Vagina (tissue), 2 donors: ENCODE results near the gene RIPOR1.

ENCODE experiments used
- POLR2A ChIP-seq, 2 donors: fragments of 450-650 bp; IDR thresholded peaks; one replicate each; pipeline ENCODE4 v1.6.1; 2017; ENCODE audit warnings: antibody characterized with exemption in 2 of 2, mild to moderate bottlenecking in 2 of 2, moderate library complexity in 2 of 2
- POLR2AphosphoS5 ChIP-seq, 2 donors: sonication (generic); formaldehyde crosslinking; IDR thresholded peaks; one replicate each; pipeline ENCODE4 v1.9.0; 2017; ENCODE audit warnings: antibody characterized with exemption in 2 of 2, mild to moderate bottlenecking in 2 of 2, low read depth in 1 of 2; ENCODE audit not compliant: insufficient read depth in 1 of 2
- TF ChIP-seq, protein P1 (sequence below), 3 experiments: fragments of 450-650 bp in 2 of 3; fragments of 200-600 bp in 1 of 3; sonication (generic) in 1 of 3; IDR thresholded peaks; one replicate each; pipeline ENCODE4 v1.5.1; 2017 to 2019; ENCODE audit warnings: antibody characterized with exemption in 3 of 3, mild to moderate bottlenecking in 2 of 3, moderate library complexity in 2 of 3

GRCh38 chr16:67529582-67530012, 968 bp downstream of the RIPOR1 start:
- TF ChIP-seq, protein P1, sequence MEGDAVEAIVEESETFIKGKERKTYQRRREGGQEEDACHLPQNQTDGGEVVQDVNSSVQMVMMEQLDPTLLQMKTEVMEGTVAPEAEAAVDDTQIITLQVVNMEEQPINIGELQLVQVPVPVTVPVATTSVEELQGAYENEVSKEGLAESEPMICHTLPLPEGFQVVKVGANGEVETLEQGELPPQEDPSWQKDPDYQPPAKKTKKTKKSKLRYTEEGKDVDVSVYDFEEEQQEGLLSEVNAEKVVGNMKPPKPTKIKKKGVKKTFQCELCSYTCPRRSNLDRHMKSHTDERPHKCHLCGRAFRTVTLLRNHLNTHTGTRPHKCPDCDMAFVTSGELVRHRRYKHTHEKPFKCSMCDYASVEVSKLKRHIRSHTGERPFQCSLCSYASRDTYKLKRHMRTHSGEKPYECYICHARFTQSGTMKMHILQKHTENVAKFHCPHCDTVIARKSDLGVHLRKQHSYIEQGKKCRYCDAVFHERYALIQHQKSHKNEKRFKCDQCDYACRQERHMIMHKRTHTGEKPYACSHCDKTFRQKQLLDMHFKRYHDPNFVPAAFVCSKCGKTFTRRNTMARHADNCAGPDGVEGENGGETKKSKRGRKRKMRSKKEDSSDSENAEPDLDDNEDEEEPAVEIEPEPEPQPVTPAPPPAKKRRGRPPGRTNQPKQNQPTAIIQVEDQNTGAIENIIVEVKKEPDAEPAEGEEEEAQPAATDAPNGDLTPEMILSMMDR (IDR thresholded peaks at IDR 0.05): no peak
- TF ChIP-seq POLR2A (IDR thresholded peaks at IDR 0.05): no peak
- no peak for TF ChIP-seq POLR2AphosphoS5 (IDR thresholded peaks at IDR 0.05; ENCODE audit: insufficient read depth in 1 of 2, low read depth in 1 of 2)
